Muscle layer of colon (tissue), 2 donors: Measurements from ENCODE around the gene AHNAK.

Experiments
- H3K27ac ChIP-seq: one replicate; pipeline ENCODE4 v1.7.0; 2013; ENCODE audit warnings: low read depth, mild to moderate bottlenecking, low read length, moderate library complexity
- H3K27me3 ChIP-seq, 2 donors: one replicate each; pipeline ENCODE4 v1.7.0; 2013; ENCODE audit warnings: low read length in 2 of 2, mild to moderate bottlenecking in 2 of 2; ENCODE audit not compliant: insufficient read depth in 2 of 2, control insufficient read depth in 1 of 2
- H3K36me3 ChIP-seq: one replicate; pipeline ENCODE4 v1.7.0; 2013; ENCODE audit warnings: mild to moderate bottlenecking, low read length; ENCODE audit not compliant: insufficient read depth
- H3K4me1 ChIP-seq: one replicate; pipeline ENCODE4 v1.7.0; 2013; ENCODE audit warnings: mild to moderate bottlenecking, low read length; ENCODE audit not compliant: insufficient read depth
- H3K4me3 ChIP-seq, 2 donors: one replicate each; pipeline ENCODE4 v1.7.0; 2013; ENCODE audit warnings: low read length in 2 of 2, low read depth in 1 of 2, mild to moderate bottlenecking in 1 of 2, moderate library complexity in 1 of 2
- H3K9ac ChIP-seq: one replicate; pipeline ENCODE4 v1.7.0; 2013; ENCODE audit warnings: low read length
- H3K9me3 ChIP-seq: one replicate; pipeline ENCODE4 v1.7.0; 2013; ENCODE audit warnings: mild to moderate bottlenecking, low read length
- donor health status: abdominal sarcoma.
- donor health status: Adenocarcinoma of cecum.

AHNAK gene

GRCh38 chr11:62402226-62402959, 144.2 kb downstream of the AHNAK start:
- peak overlapping the region; percentile 75 for H3K27ac ChIP-seq
- H3K4me3 ChIP-seq: peak overlapping the region in 1 of 2 donors; percentile 2
- H3K9ac ChIP-seq: peak overlapping the region; percentile 66

DNA sequence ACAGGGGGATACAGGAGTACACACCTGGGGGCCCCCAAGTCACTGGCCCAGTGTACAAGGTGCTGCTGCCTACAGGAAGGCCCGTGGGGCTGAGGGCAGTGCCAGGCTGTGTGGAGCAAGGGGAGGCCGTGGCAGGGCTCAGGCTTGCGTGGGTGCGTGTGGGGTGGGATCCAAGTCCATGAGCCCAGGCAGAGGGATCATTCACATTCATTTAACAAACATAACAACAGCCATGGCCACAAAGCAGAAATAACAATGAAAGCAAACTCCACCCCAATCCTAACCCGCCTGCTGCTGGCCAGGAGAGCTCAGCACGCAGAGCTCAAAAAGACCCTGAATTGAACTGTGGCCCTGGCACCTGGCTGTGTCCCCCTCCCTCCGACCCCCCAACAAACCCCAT, 144.8 kb downstream of the AHNAK start:
- Histone ChIP-seq H3K9me3 (no peaks in the 10 kb centered on the region), H3K36me3 (no peaks in the 10 kb centered on the region), H3K4me3 (peak overlapping the region in 1 of 2 donors; percentile 2), H3K27ac (peak overlapping the region; percentile 75), H3K9ac (peak overlapping the region; percentile 66), H3K27me3 (no peaks in the 10 kb centered on the region), H3K4me1 (peaks cover 62% of the 10 kb centered on the region)

More at GRCh38 chr11:62402226-62402959, 144.2 kb downstream of the AHNAK start:
- no peaks in the 10 kb centered on the region for H3K27me3 ChIP-seq
- H3K4me1 ChIP-seq: peaks cover 62% of the 10 kb centered on the region
- no peaks in the 10 kb centered on the region for H3K36me3 ChIP-seq
- H3K9me3 ChIP-seq: no peaks in the 10 kb centered on the region

- Histone ChIP-seq H3K4me3 (peak overlapping the region in 1 of 2 donors; percentile 22), H3K27ac (peak overlapping the region; percentile 75), H3K4me1 (peaks cover 67% of the 10 kb centered on the region), H3K36me3 (no peaks in the 10 kb centered on the region), H3K9ac (peak overlapping the region; percentile 66), H3K9me3 (no peaks in the 10 kb centered on the region), H3K27me3 (no peaks in the 10 kb centered on the region)
Observed at GRCh38 chr11:62401356-62401755, 145.2 kb downstream of the AHNAK start.

GRCh38 chr11:62400760-62401159, 145.8 kb downstream of the AHNAK start:
- Histone ChIP-seq H3K4me3 (peak overlapping the region in 1 of 2 donors; percentile 22), H3K27me3 (no peaks in the 10 kb centered on the region), H3K36me3 (no peaks in the 10 kb centered on the region), H3K9ac (peak overlapping the region; percentile 66), H3K9me3 (no peaks in the 10 kb centered on the region), H3K27ac (peak overlapping the region; percentile 88), H3K4me1 (peaks cover 68% of the 10 kb centered on the region)

GRCh38 chr11:62400281-62400680, 146.3 kb downstream of the AHNAK start:
- no peaks in the 10 kb centered on the region for H3K27me3 ChIP-seq
- no peaks in the 10 kb centered on the region for H3K9me3 ChIP-seq
- peak overlapping the region; percentile 88 for H3K27ac ChIP-seq
- H3K4me3 ChIP-seq: peak overlapping the region in 1 of 2 donors; percentile 22
- H3K36me3 ChIP-seq: no peaks in the 10 kb centered on the region
- H3K9ac ChIP-seq: peak overlapping the region; percentile 62
- peaks cover 71% of the 10 kb centered on the region for H3K4me1 ChIP-seq

DNA sequence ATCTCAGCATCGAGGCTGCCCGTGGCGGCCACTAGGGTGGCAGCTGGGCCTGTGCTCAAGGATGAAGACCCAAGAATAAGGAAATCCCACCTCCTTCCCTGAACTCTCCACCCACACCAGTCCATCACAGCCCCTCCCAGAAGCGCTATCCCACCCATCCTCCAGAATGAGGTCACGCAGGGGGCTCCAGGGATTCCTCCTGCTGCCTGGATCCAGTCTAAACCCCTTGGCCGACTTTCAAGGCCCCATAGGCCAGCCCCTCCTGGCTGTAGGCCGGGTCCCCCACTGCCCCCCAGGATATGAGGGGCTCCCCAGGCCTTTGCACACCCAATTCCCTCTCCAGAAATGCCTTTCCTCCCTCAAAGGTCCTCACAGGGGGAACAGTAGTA, 146.7 kb downstream of the AHNAK start:
- Histone ChIP-seq H3K4me3 (peak overlapping the region in 1 of 2 donors; percentile 22), H3K36me3 (no peaks in the 10 kb centered on the region), H3K27ac (peak overlapping the region; percentile 88), H3K9ac (peak overlapping the region; percentile 62), H3K4me1 (peaks cover 73% of the 10 kb centered on the region), H3K27me3 (no peaks in the 10 kb centered on the region), H3K9me3 (no peaks in the 10 kb centered on the region)

DNA sequence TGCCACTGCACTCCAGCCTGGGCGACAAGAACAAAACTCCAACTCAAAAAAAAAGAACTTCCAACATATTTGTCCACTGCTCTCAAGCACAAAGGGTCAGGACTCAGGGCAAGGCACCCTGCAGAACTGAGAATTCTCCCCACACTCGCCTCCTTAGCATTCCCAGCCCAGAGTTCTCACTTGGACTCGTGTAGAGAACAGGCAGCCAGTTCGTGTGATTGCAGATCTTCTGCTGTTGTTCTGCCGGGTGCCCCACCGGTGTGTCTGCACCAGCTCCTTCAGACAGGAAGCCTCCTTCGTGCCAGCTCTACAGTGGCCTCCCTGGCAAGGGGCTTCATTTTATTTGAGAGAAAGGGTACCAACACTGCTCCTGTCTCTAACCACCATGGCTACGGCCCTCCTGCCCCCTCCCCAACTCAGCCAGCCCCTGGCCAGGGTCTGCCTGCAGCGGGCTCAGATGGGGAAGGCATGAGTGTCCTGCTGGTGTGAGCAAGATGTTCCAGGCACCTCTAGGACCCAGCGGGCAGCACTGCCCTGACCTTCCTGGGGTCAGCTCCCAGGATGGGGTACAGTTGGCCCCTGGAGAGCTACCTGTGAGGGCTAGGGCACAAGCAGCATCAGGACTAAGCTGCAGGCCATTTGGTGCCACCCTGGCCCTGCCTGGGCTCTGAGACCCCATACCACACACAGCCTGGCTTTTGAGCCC, 147.3 kb downstream of the AHNAK start:
- Histone ChIP-seq H3K4me3 (peak overlapping the region in 1 of 2 donors; percentile 22), H3K9me3 (no peaks in the 10 kb centered on the region), H3K4me1 (peaks cover 78% of the 10 kb centered on the region), H3K27ac (peak overlapping the region; percentile 88), H3K27me3 (no peaks in the 10 kb centered on the region), H3K36me3 (no peaks in the 10 kb centered on the region), H3K9ac (peak overlapping the region; percentile 62)

DNA sequence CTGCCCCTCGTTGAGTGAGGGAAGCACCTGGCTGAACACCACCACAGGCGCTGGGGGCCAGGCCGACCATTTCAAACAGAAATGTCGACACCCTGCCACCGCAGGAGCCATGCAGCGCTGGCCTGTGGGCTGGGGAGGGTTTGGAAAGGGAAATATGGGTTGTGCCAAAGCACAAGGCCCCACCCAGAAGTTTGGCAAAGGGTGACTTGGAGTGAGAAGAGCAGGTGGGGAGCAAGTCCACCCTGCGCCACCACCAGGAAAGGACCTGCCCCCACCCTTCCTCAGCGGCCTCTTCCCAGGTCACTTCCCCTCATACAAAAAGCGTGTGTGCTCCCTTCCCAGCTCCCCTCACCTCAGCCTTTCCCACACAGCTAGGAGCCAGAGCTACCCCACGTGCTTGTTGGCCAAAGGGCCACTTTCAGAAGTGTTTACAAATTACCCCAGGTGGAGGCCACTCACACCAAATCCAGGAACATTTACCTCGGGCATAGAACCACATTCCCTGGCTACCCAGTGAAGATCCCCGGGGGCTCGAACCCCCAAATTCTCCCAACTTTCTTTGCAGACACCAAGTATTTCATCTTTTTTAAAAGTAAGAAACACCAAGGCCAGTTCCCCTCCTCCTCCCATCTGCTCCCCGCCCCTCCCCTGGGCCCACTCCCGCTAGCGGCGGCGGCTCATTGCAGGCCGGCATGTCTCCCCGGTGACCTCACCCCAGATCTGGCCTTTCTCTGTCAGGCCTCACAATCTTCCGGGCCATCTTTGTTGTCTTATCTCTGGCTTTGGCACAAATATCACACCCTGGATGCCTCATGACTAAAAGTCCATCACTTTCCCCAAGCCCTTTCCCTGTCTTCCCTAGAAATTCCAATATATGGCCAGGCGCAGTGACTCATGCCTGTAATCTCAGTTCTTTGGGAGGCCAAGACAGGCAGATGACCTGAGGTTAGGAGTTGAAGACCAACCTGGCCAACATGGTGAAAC, 148.3 kb downstream of the AHNAK start:
- H3K27ac ChIP-seq: peak overlapping the region; percentile 88
- no peaks in the 10 kb centered on the region for H3K27me3 ChIP-seq
- peak overlapping the region; percentile 59 for H3K9ac ChIP-seq
- H3K4me1 ChIP-seq: peaks cover 73% of the 10 kb centered on the region
- H3K36me3 ChIP-seq: no peaks in the 10 kb centered on the region
- H3K9me3 ChIP-seq: no peaks in the 10 kb centered on the region
- H3K4me3 ChIP-seq: no peak overlapping the region

GRCh38 chr11:62395885-62396551, 150.6 kb downstream of the AHNAK start:
- Histone ChIP-seq H3K27ac (peak overlapping the region; percentile 57), H3K36me3 (no peaks in the 10 kb centered on the region), H3K9me3 (no peaks in the 10 kb centered on the region), H3K27me3 (no peaks in the 10 kb centered on the region), H3K4me3 (no peak overlapping the region), H3K4me1 (peaks cover 50% of the 10 kb centered on the region), H3K9ac (no peak overlapping the region)

DNA sequence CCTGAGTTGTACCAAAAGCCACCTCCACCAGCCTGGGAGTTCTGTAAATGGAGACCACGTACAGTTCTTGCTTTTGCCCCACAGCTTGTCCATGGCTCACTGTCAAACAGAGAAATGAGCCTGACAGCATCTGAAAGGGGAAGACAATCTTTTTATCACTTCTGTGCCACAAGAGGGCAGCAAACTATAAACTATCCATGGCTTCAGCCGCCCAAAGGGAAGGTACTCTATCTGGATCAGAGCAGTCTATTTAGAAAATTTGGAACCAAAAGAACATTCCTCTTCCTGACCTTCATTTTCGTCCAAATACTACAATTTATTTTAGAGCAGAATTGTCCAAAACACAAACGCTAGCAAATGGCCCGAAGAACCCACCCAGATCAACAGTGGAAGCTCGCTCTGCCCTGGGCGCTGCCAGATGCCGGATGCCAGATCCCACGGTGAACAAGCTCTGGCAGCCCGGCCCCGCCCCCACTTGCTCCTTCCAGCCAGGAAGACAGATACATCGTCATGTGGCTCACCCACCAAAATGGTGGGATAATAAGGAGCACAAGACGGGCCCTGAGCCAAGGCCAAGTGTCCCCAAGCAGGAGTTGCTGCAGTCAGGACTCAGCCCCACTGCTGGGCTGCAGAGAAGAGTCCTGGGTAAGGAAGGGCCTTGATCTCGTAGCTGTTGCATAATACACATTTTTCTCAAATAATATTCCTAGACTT, 151.6 kb downstream of the AHNAK start:
- H3K27me3 ChIP-seq: no peaks in the 10 kb centered on the region
- H3K36me3 ChIP-seq: no peaks in the 10 kb centered on the region
- no peaks in the 10 kb centered on the region for H3K9me3 ChIP-seq
- peaks cover 40% of the 10 kb centered on the region for H3K4me1 ChIP-seq
- peak overlapping the region; percentile 11 to 56 for H3K4me3 ChIP-seq
- peak overlapping the region; percentile 17 for H3K9ac ChIP-seq
- peak overlapping the region; percentile 67 for H3K27ac ChIP-seq
